ENCODE data around the gene BPIFB4.

- TF ChIP-seq, protein P1, sequence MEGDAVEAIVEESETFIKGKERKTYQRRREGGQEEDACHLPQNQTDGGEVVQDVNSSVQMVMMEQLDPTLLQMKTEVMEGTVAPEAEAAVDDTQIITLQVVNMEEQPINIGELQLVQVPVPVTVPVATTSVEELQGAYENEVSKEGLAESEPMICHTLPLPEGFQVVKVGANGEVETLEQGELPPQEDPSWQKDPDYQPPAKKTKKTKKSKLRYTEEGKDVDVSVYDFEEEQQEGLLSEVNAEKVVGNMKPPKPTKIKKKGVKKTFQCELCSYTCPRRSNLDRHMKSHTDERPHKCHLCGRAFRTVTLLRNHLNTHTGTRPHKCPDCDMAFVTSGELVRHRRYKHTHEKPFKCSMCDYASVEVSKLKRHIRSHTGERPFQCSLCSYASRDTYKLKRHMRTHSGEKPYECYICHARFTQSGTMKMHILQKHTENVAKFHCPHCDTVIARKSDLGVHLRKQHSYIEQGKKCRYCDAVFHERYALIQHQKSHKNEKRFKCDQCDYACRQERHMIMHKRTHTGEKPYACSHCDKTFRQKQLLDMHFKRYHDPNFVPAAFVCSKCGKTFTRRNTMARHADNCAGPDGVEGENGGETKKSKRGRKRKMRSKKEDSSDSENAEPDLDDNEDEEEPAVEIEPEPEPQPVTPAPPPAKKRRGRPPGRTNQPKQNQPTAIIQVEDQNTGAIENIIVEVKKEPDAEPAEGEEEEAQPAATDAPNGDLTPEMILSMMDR (IDR thresholded peaks at IDR 0.05): no peak
- no peak for TF ChIP-seq POLR2AphosphoS5 (IDR thresholded peaks at IDR 0.05; ENCODE audit: low read depth, low read length)
- TF ChIP-seq TCF7L2 (IDR thresholded peaks at IDR 0.05; ENCODE audit: low read depth, low read length): no peak
Observed at GRCh38 chr20:33084722-33085121, 5.3 kb downstream of the BPIFB4 start.
